Measurements from ENCODE around the gene ARHGEF6. TPM values are rescaled to one million over a fixed set of nuclear protein-coding genes. Genes with fewer than 3 reads are reported as not detected.

ARHGEF6 gene
- total RNA-seq, 3 donors from 2014 or later, result 43.6 to 120 (median 55.8) TPM

GRCh38 chrX:136674270-136674985, 106.3 kb downstream of the ARHGEF6 start:
- Histone ChIP-seq H3K4me3 (no peak overlapping the region), H3K36me3 (no peaks in the 10 kb centered on the region), H3K27me3 (peaks cover 0 to 23% of the 10 kb centered on the region in 2 donors), H3K9me3 (no peaks in the 10 kb centered on the region), H3K27ac (no peak overlapping the region), H3K4me1 (no peaks in the 10 kb centered on the region)
- intact Hi-C loops (cut with DNase I; ENCODE audit: low total_unique reads), result no loop called here
- TF ChIP-seq POLR2AphosphoS5 (IDR thresholded peaks at IDR 0.05) (no peak), POLR2A (IDR thresholded peaks at IDR 0.05) (no peak), CTCF (IDR thresholded peaks at IDR 0.05) (no peak)
- no peak for DNase-seq (ENCODE audit: low spot score in 2 of 2)

- Histone ChIP-seq H3K4me1 (no peaks in the 10 kb centered on the region), H3K36me3 (no peaks in the 10 kb centered on the region), H3K27me3 (peaks cover 0 to 33% of the 10 kb centered on the region in 2 donors), H3K9me3 (no peaks in the 10 kb centered on the region), H3K4me3 (no peak overlapping the region), H3K27ac (no peak overlapping the region)
- TF ChIP-seq CTCF (IDR thresholded peaks at IDR 0.05), result no peak
- TF ChIP-seq POLR2A (IDR thresholded peaks at IDR 0.05), result no peak
- no peak for TF ChIP-seq POLR2AphosphoS5 (IDR thresholded peaks at IDR 0.05)
- intact Hi-C loops (cut with DNase I; ENCODE audit: low total_unique reads), result no loop called here
- no peak for DNase-seq (ENCODE audit: low spot score in 2 of 2)
Observed at GRCh38 chrX:136671006-136671610, 109.6 kb downstream of the ARHGEF6 start.

- peaks cover 0 to 4% of the 10 kb centered on the region in 2 donors for H3K9me3 ChIP-seq
- no peak overlapping the region for H3K4me3 ChIP-seq
- H3K36me3 ChIP-seq, result no peaks in the 10 kb centered on the region
- no peaks in the 10 kb centered on the region for H3K4me1 ChIP-seq
- TF ChIP-seq CTCF (IDR thresholded peaks at IDR 0.05) (no peak), POLR2A (IDR thresholded peaks at IDR 0.05) (no peak), POLR2AphosphoS5 (IDR thresholded peaks at IDR 0.05) (no peak)
- peaks cover 0 to 26% of the 10 kb centered on the region in 2 donors for H3K27me3 ChIP-seq
- intact Hi-C loops (cut with DNase I; ENCODE audit: low total_unique reads), result no loop called here
- H3K27ac ChIP-seq, result no peak overlapping the region
- peak; percentile 28 to 50 for DNase-seq (ENCODE audit: low spot score in 2 of 2)
Observed at GRCh38 chrX:136667446-136668168, 113.1 kb downstream of the ARHGEF6 start.

GRCh38 chrX:136666088-136666487, 114.6 kb downstream of the ARHGEF6 start:
- Histone ChIP-seq H3K4me3 (no peak overlapping the region), H3K27me3 (peaks cover 0 to 22% of the 10 kb centered on the region in 2 donors), H3K27ac (no peak overlapping the region), H3K4me1 (no peaks in the 10 kb centered on the region), H3K9me3 (peaks cover 0 to 4% of the 10 kb centered on the region in 2 donors), H3K36me3 (no peaks in the 10 kb centered on the region)
- no peak for DNase-seq (ENCODE audit: low spot score in 2 of 2)
- no peak for TF ChIP-seq POLR2A (IDR thresholded peaks at IDR 0.05)
- no peak for TF ChIP-seq POLR2AphosphoS5 (IDR thresholded peaks at IDR 0.05)
- no peak for TF ChIP-seq CTCF (IDR thresholded peaks at IDR 0.05)
- intact Hi-C loops (cut with DNase I; ENCODE audit: low total_unique reads), result no loop called here

Measured in breast epithelium (tissue), 4 donors.